Gastrocnemius medialis (tissue), 4 donors: ENCODE results near the gene WNT7B.

Experiments used
- CTCF ChIP-seq, 5 experiments: fragments of 450-650 bp in 3 of 5; fragments of 200-600 bp in 2 of 5; sonication (generic) in 2 of 5; IDR thresholded peaks in 4 of 5; conservative IDR thresholded peaks in 1 of 5; 1 replicate in 4 of 5; 2 replicates in 1 of 5; pipeline ENCODE4 v1.5.1; 2016 to 2019; ENCODE audit warnings: antibody characterized with exemption in 5 of 5, mild to moderate bottlenecking in 3 of 5, moderate library complexity in 3 of 5
- POLR2A ChIP-seq, 2 donors: fragments of 450-650 bp; IDR thresholded peaks; one replicate each; pipeline ENCODE4 v1.6.1; 2017; ENCODE audit warnings: antibody characterized with exemption in 2 of 2, mild to moderate bottlenecking in 2 of 2, moderate library complexity in 2 of 2

DNA sequence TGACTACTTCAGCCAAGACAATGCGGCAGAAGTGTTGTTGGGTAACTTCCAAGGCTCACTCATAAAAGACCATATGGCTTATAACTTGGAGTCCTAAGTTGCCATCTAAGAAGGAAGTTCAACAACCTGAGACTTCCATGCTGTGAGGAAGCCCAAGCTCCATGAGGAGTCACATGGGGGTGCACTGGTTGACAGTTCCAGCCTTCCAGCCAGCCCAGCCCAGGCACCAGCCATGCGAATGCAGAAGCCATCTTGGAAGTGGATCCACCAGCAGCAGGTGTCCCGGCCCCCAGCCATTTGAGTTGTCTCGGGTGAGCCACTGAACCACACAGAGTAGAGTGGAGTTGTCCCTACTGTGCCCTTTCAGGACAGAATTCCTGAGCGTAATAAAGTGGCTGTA lies 32.8 kb upstream of the WNT7B start:
- TF ChIP-seq CTCF (IDR thresholded peaks at IDR 0.05 in 4 of 5, conservative IDR thresholded peaks at IDR 0.05 in 1 of 5): no peak
- TF ChIP-seq POLR2A (IDR thresholded peaks at IDR 0.05): no peak
